MM.1S (cell line): ENCODE data around the gene GIPC3.
"Not testable (repeated sequence)": the region's sequence is repeated elsewhere in the genome, so short reads cannot be mapped to it uniquely, and the experiment has no call there.

Source experiments
- EZH2 ChIP-seq: fragments of 300-600 bp; sonication (generic); optimal IDR thresholded peaks from 2 replicates; pipeline ENCODE3; 2017; ENCODE audit warnings: low read depth, mild to moderate bottlenecking, antibody characterized with exemption, low read length, mixed read lengths
- TF ChIP-seq, protein P1 (sequence below): fragments of 300-600 bp; sonication (generic); IDR thresholded peaks from 2 replicates; pipeline ENCODE4 v1.5.1; 2016; ENCODE audit warnings: antibody characterized with exemption, low read length, mixed read lengths

DNA sequence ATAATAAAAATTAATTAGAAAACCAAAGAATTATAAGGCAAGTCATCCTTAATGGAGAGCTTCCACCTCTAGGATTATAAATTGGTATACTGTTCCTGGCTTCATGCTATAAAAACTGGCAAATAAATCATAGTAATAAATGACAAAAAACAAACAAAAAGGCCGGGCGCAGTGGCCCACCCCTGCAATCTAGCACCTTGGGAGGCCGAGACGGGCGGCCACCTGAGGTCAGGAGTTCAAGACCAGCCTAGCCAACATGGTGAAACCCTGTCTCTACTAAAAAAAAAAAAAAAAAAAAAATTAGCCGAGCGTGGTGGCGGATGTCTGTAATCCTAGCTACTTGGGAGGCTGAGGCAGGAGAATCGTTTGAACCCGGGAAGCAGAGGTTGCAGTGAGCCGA, 15.2 kb upstream of the GIPC3 start:
- TF ChIP-seq, protein P1, sequence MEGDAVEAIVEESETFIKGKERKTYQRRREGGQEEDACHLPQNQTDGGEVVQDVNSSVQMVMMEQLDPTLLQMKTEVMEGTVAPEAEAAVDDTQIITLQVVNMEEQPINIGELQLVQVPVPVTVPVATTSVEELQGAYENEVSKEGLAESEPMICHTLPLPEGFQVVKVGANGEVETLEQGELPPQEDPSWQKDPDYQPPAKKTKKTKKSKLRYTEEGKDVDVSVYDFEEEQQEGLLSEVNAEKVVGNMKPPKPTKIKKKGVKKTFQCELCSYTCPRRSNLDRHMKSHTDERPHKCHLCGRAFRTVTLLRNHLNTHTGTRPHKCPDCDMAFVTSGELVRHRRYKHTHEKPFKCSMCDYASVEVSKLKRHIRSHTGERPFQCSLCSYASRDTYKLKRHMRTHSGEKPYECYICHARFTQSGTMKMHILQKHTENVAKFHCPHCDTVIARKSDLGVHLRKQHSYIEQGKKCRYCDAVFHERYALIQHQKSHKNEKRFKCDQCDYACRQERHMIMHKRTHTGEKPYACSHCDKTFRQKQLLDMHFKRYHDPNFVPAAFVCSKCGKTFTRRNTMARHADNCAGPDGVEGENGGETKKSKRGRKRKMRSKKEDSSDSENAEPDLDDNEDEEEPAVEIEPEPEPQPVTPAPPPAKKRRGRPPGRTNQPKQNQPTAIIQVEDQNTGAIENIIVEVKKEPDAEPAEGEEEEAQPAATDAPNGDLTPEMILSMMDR, result not testable (repeated sequence)
- TF ChIP-seq EZH2, result not testable (repeated sequence)
